NCI-H1436 treated with DMSO at 0.1 percent for 48 hours (cell line): Measurements from ENCODE around the gene FRMD3.
"Not testable (repeated sequence)": the region's sequence is repeated elsewhere in the genome, so short reads cannot be mapped to it uniquely, and the experiment has no call there.

Source experiments
- DNase-seq: peaks from one replicate; lab custom pipeline; 2025; lab: John Stamatoyannopoulos, UW

The FRMD3 gene

GRCh38 chr9:83388346-83388745 is 149.9 kb downstream of the FRMD3 start:
- no peak for DNase-seq

GRCh38 chr9:83387401-83388185 is 150.6 kb downstream of the FRMD3 start:
- no peak for DNase-seq

- no peak for DNase-seq
These were observed 152.9 kb downstream of the FRMD3 start for GRCh38 chr9:83385317-83385716.

GRCh38 chr9:83384214-83384613 is 154.0 kb downstream of the FRMD3 start:
- DNase-seq = peak; percentile 89

- no peak for DNase-seq
These were observed 155.2 kb downstream of the FRMD3 start for GRCh38 chr9:83383034-83383433.

- no peak for DNase-seq
These were observed 155.8 kb downstream of the FRMD3 start for GRCh38 chr9:83382421-83382820.

GRCh38 chr9:83379045-83379444 is 159.2 kb downstream of the FRMD3 start:
- no peak for DNase-seq

GRCh38 chr9:83372957-83373356 is 165.2 kb downstream of the FRMD3 start:
- no peak for DNase-seq

- DNase-seq = no peak
These were observed 170.9 kb downstream of the FRMD3 start for GRCh38 chr9:83367326-83367725.

GRCh38 chr9:83362341-83362995 is 175.7 kb downstream of the FRMD3 start:
- DNase-seq = no peak

- no peak for DNase-seq
These were observed 179.2 kb downstream of the FRMD3 start for GRCh38 chr9:83359039-83359438.

- not testable (repeated sequence) for DNase-seq
These were observed 179.7 kb downstream of the FRMD3 start for GRCh38 chr9:83358493-83358892.

GRCh38 chr9:83355729-83356151 is 182.5 kb downstream of the FRMD3 start:
- DNase-seq = no peak

GRCh38 chr9:83355024-83355444 is 183.2 kb downstream of the FRMD3 start:
- DNase-seq = no peak

- no peak for DNase-seq
These were observed 189.2 kb downstream of the FRMD3 start for GRCh38 chr9:83349031-83349430.

GRCh38 chr9:83346655-83347420 is 191.4 kb downstream of the FRMD3 start:
- no peak for DNase-seq

GRCh38 chr9:83343366-83343999 is 194.7 kb downstream of the FRMD3 start:
- no peak for DNase-seq

- DNase-seq = no peak
These were observed 195.5 kb downstream of the FRMD3 start for GRCh38 chr9:83342731-83343130.

GRCh38 chr9:83342006-83342405 is 196.2 kb downstream of the FRMD3 start:
- no peak for DNase-seq

- DNase-seq = no peak
These were observed 197.8 kb downstream of the FRMD3 start for GRCh38 chr9:83340451-83340850.

- no peak for DNase-seq
These were observed 198.8 kb downstream of the FRMD3 start for GRCh38 chr9:83339435-83339834.

- no peak for DNase-seq
These were observed 201.5 kb downstream of the FRMD3 start for GRCh38 chr9:83336706-83337105.
